HG03060 (cell line): ENCODE data around the gene RERE.

Experiments used
- ATAC-seq: cut with Tn5 transposase; IDR thresholded peaks from one replicate; pipeline ENCODE4 v1.9.1; 2021; ENCODE audit warnings: low read depth, moderate number of reproducible peaks; ENCODE audit not compliant: unreplicated experiment

RERE gene

GRCh38 chr1:8365661-8366362, 451.6 kb downstream of the RERE start:
- ATAC-seq, result no peak

DNA sequence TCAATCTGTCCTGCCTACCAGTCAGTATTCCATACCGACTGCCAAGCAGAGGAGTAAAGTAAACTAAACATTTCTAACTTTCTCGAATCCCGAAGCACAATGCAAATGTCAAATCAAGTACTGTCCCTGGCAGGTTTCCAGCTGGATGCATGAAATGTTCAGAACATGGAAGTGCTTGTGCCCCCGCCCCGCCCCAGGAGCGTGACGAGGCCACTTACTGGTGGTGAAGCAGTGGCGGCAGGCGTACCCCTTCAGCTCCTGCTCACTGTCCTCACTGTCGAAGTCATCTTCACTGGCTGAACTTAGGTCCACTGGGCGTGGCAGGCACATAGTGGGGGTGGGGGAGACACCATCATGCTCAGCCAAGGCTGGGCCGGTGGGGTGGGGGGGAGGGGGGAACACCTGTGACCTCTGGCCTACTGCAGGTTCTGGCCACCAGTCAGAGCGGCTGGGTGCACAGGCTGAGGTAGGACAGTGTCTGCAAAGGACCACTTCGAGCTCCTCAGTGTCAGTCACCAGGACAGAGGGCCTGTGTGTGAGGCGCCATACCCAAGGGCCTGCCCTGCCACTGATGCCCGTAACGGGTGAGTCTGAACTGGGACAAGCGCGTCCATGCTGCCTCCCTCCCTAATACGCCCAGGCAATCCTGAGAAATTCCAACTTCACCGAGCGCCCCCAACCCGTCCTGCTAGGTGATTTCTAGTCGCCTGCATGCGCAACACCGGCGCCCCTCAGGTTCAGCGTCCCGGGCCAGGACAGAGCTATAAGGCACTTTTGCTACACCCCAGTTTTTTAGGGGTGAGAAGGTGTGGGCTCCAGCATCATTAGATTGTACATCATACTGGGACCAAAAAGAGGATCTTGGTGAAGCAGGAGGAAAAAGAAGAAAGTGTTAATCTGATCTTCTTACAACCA, 452.7 kb downstream of the RERE start:
- ATAC-seq, result no peak

DNA sequence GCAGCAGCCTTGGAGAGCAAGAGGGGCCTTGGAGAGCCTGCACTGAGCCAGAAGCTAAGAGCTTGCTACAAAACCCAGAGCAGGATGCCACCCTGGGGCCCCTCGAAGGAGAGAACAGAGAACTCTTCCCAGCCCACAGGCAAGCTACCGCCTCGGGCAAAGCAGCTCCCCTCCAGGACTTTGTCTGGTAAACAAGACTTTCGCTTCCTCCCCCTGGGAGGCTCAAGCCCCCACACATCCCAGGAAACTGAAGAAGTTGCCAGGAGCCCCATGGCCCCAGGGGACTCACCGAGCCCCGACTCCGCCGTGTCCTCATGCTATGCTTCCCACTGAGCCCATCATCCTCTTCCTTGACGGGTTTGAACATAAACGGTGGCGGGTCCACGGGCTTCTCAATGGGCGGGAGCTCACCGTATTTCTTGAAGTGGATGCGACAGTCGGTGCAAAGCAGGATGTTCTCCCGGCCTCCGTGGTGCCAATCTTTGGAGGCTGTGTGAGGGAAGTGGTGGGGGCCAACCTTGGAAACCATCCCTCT, 453.6 kb downstream of the RERE start:
- no peak for ATAC-seq

- ATAC-seq, result no peak
These were observed 454.2 kb downstream of the RERE start for GRCh38 chr1:8363186-8363766.

DNA sequence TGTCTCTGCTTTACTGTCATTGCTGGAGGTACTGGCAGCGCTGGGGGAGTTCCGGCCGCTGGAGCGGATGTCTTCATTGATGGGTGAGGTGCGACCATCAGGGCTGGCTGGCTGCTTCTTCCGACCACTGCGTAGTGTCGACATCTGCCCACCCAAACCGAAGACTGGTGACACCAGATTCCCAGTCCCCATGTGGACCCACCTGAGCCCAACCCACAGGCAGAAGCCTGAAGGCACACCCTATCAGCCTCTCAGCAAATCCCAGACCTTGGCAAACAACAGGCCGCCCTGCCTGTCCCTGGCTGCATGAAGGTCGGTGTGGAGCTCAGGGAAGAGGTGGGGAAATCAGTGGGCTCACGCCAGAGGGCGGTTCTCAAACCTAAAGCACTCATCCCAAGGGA, 454.7 kb downstream of the RERE start:
- ATAC-seq, result no peak

GRCh38 chr1:8361198-8361849, 456.1 kb downstream of the RERE start:
- ATAC-seq, result no peak

GRCh38 chr1:8360493-8361197, 456.8 kb downstream of the RERE start:
- ATAC-seq, result no peak

- ATAC-seq, result no peak
These were observed 457.6 kb downstream of the RERE start for GRCh38 chr1:8359617-8360481.

GRCh38 chr1:8358897-8359616, 458.4 kb downstream of the RERE start:
- no peak for ATAC-seq

DNA sequence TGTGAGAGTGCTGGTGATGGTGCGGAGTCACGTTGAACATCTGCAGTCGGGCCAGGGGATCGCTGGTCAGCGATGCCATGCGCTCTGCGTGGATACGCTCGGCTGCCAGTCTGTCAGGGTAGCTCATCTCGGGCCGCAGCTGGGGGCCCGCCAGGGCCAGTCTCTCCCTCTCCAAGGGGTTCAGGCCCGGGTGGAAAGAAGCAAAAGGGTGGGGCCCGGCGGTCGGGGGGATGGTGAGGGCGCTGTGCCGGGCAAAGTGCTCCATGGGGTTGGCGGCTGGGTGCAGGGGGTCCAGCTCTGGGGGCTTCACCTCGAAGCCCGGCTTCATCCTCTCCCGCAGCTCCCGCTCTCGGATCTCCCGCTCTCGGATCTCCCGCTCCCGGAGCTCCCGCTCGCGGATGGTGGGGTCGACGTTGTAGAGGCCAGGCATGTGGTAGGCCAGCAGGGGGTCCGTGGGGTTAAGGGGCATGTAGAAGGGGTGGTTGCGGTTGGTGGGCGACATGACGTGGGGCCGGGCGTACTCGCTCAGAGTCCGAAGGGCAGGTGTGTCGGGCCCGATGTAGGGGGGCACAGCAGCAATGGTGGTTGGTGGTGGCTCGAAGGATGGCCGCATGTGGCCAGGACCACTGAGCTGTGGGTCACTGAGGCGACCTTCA, 459.1 kb downstream of the RERE start:
- ATAC-seq, result no peak

- ATAC-seq, result no peak
These were observed 459.9 kb downstream of the RERE start for GRCh38 chr1:8357329-8358101.

DNA sequence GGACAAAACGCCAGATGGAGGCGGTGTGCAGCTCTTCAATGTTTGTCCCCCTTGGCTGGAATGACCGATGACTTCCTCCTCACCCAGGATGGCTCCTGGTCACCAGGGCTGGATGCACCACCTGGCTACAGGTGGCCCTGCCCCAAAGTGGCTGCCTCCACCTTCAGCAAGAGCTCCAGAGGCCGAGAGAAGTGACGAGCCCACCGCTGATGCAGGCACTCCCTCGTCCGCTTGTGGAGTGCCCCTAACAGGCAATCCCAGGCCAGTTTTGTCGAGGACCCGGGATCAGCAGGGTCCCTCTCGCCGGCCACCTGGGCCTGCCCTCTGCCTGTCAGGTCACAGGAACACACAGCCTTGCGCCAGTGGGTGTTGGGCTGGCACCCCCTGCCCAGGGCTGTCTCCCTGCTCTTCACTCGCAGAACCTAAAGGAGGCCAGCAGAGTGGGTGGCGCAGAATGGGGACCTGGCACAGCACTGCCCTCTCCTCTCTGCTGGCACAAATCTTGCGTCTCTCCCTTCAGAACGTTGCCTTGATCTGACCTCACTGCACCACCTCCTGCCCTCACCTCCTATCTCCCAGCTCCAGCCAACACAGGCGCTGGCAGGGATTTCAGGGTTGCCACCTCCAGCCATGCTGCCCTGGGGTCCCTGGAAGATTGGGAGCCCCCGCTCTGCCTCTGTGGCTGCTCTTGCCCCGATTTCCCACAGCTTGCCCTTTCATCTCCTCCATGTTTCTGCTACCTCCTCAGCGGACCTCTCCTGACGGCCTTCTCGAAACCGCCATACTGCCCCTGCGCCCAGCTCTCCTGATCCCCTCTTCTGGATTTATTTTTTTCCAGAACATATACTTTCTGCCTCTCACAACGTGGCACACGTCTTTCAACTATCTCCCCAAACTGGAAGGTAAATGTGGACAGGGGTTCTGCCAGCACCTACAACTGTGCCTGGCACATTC, 460.9 kb downstream of the RERE start:
- ATAC-seq, result no peak

GRCh38 chr1:8355439-8356255, 461.8 kb downstream of the RERE start:
- ATAC-seq, result no peak

GRCh38 chr1:8354038-8354437, 463.4 kb downstream of the RERE start:
- no peak for ATAC-seq
